CD4-positive, CD25-positive, alpha-beta regulatory T cell (primary cell): ENCODE results near the gene MCM7. TPM values are rescaled to one million over a fixed set of nuclear protein-coding genes. Genes with fewer than 3 reads are reported as not detected.

Experiments used
- ATAC-seq, 2 donors: fragments of 150-1000 bp; cut with Tn5 transposase; one replicate each; pipeline ENCODE4 v1.10.0; 2021; ENCODE audit warnings: low read depth in 2 of 2, moderate number of reproducible peaks in 2 of 2, moderate library complexity in 1 of 2
- DNase-seq, 3 donors: peaks; one replicate each; pipeline versions ENCODE4 v3.0.0 to v3.0.0-alpha.2; 2012 to 2022; ENCODE audit warnings: mixed read lengths in 1 of 3
- H3K27ac ChIP-seq: one replicate; pipeline ENCODE4 v1.7.0; 2013; ENCODE audit warnings: mild to moderate bottlenecking, low read length; ENCODE audit not compliant: insufficient read depth, poor library complexity, severe bottlenecking
- H3K27me3 ChIP-seq: one replicate; pipeline ENCODE4 v1.7.0; 2013; ENCODE audit warnings: low read length; ENCODE audit not compliant: control insufficient read depth, insufficient read depth
- H3K36me3 ChIP-seq: one replicate; pipeline ENCODE4 v1.7.0; 2013; ENCODE audit warnings: mild to moderate bottlenecking, low read length, moderate library complexity; ENCODE audit not compliant: control insufficient read depth, insufficient read depth
- H3K4me1 ChIP-seq: 2 replicates; pipeline ENCODE4 v1.7.0; 2013; ENCODE audit warnings: mild to moderate bottlenecking, low read length; ENCODE audit not compliant: insufficient read depth, control insufficient read depth, poor library complexity, severe bottlenecking
- H3K4me3 ChIP-seq: one replicate; pipeline ENCODE4 v1.7.0; 2013; ENCODE audit warnings: low read depth, mild to moderate bottlenecking, low read length, moderate library complexity
- H3K9me3 ChIP-seq, 2 experiments: 1 replicate in 1 of 2; 2 replicates in 1 of 2; pipeline ENCODE4 v1.7.0; 2013; ENCODE audit warnings: low read length in 2 of 2, mild to moderate bottlenecking in 1 of 2, moderate library complexity in 1 of 2; ENCODE audit not compliant: control insufficient read depth in 2 of 2
- H3K27ac Mint-ChIP-seq, 3 donors: one replicate each; pipeline ENCODE4 v1.8.0; 2020 to 2022; ENCODE audit warnings: mild to moderate bottlenecking in 3 of 3, mixed read lengths in 3 of 3, moderate library complexity in 2 of 3
- H3K27me3 Mint-ChIP-seq: one replicate; pipeline ENCODE4 v1.8.0; 2022; ENCODE audit warnings: mild to moderate bottlenecking, mixed read lengths
- H3K36me3 Mint-ChIP-seq: one replicate; pipeline ENCODE4 v1.8.0; 2020; ENCODE audit warnings: mixed read lengths
- H3K4me1 Mint-ChIP-seq, 4 donors: one replicate each; pipeline ENCODE4 v1.8.0; 2020 to 2022; ENCODE audit warnings: mixed read lengths in 4 of 4, mild to moderate bottlenecking in 1 of 4
- H3K4me3 Mint-ChIP-seq, 4 donors: one replicate each; pipeline ENCODE4 v1.8.0; 2020 to 2022; ENCODE audit warnings: mild to moderate bottlenecking in 4 of 4, mixed read lengths in 4 of 4, moderate library complexity in 3 of 4
- H3K9me3 Mint-ChIP-seq, 7 donors: one replicate each; pipeline ENCODE4 v1.8.0; 2020 to 2022; ENCODE audit warnings: mixed read lengths in 7 of 7, mild to moderate bottlenecking in 3 of 7, moderate library complexity in 2 of 7
- polyA plus RNA-seq, 4 donors: library from polyadenylated mRNA; unstranded; fragments of 300-500 nt; fragmentation: Illumina TruSeq; gene quantifications; one replicate each; pipeline ENCODE4 v1.2.3, GENCODE V29; 2021
- total RNA-seq: library from RNA; stranded (reverse); gene quantifications from one replicate; pipeline ENCODE4 v1.2.3, GENCODE V29; 2022

Gene MCM7
- total and polyA plus RNA-seq, 5 donors from 2014 or later: 31.2 to 82.0 (median 36.9) TPM

- H3K4me1 ChIP-seq: no peaks in the 10 kb centered on the region
- peaks cover 23% of the 10 kb centered on the region for H3K36me3 Mint-ChIP-seq
- peaks cover 38% of the 10 kb centered on the region for H3K36me3 ChIP-seq
- no peaks in the 10 kb centered on the region for H3K9me3 Mint-ChIP-seq
- no peaks in the 10 kb centered on the region for H3K27me3 ChIP-seq
- no peak overlapping the region for H3K27ac ChIP-seq
- H3K9me3 ChIP-seq: no peaks in the 10 kb centered on the region
- peaks cover 0 to 2% (median 0%) of the 10 kb centered on the region in 4 donors for H3K4me1 Mint-ChIP-seq
- H3K27ac Mint-ChIP-seq: no peak overlapping the region
- H3K4me3 ChIP-seq: no peak overlapping the region
- H3K27me3 Mint-ChIP-seq: no peaks in the 10 kb centered on the region
- ATAC-seq: no peak
- peak overlapping the region in 2 of 4 donors; percentile 44 to 71 for H3K4me3 Mint-ChIP-seq
- DNase-seq: no peak
Measured at GRCh38 chr7:100107890-100108289, 6.7 kb upstream of the MCM7 start.

- H3K27me3 ChIP-seq: no peaks in the 10 kb centered on the region
Measured at GRCh38 chr7:100107125-100107737, 6.0 kb upstream of the MCM7 start.

GRCh38 chr7:100106633-100107032 is 5.4 kb upstream of the MCM7 start:
- Histone ChIP-seq H3K27ac (no peak overlapping the region), H3K9me3 (no peaks in the 10 kb centered on the region), H3K4me3 (no peak overlapping the region), H3K36me3 (peaks cover 33% of the 10 kb centered on the region), H3K27me3 (no peaks in the 10 kb centered on the region), H3K4me1 (peaks cover 9% of the 10 kb centered on the region)
- Mint-ChIP-seq H3K4me3 (peak overlapping the region in 1 of 4 donors; percentile 48), H3K27ac (no peak overlapping the region), H3K9me3 (peaks cover 0 to 2% (median 0%) of the 10 kb centered on the region in 7 donors), H3K4me1 (peaks cover 0 to 8% (median under 1%) of the 10 kb centered on the region in 4 donors), H3K36me3 (peaks cover 19% of the 10 kb centered on the region), H3K27me3 (no peaks in the 10 kb centered on the region)
- no peak for ATAC-seq
- DNase-seq: no peak

More at GRCh38 chr7:100107125-100107737, 6.0 kb upstream of the MCM7 start:
- H3K4me1 ChIP-seq: peaks cover 3% of the 10 kb centered on the region
- ATAC-seq (no peak), DNase-seq (no peak)
- Mint-ChIP-seq H3K27me3 (no peaks in the 10 kb centered on the region), H3K36me3 (peaks cover 19% of the 10 kb centered on the region), H3K4me3 (peak overlapping the region in 2 of 4 donors; percentile 44 to 48), H3K27ac (no peak overlapping the region), H3K4me1 (peaks cover 0 to 8% (median 0%) of the 10 kb centered on the region in 4 donors), H3K9me3 (peaks cover 0 to 2% (median 0%) of the 10 kb centered on the region in 7 donors)
- no peak overlapping the region for H3K4me3 ChIP-seq
- peaks cover 37% of the 10 kb centered on the region for H3K36me3 ChIP-seq
- no peaks in the 10 kb centered on the region for H3K9me3 ChIP-seq
- H3K27ac ChIP-seq: no peak overlapping the region

- DNase-seq: no peak
- Mint-ChIP-seq H3K4me1 (peaks cover 0 to 12% (median 4%) of the 10 kb centered on the region in 4 donors), H3K36me3 (peaks cover 14% of the 10 kb centered on the region), H3K27ac (no peak overlapping the region), H3K9me3 (peaks cover 0 to 2% (median 0%) of the 10 kb centered on the region in 7 donors), H3K4me3 (peak overlapping the region in 1 of 4 donors; percentile 7), H3K27me3 (peaks cover 9% of the 10 kb centered on the region)
- H3K36me3 ChIP-seq: peaks cover 22% of the 10 kb centered on the region
- no peaks in the 10 kb centered on the region for H3K9me3 ChIP-seq
- no peaks in the 10 kb centered on the region for H3K27me3 ChIP-seq
- no peak for ATAC-seq
- H3K27ac ChIP-seq: no peak overlapping the region
- no peak overlapping the region for H3K4me3 ChIP-seq
- peaks cover 12% of the 10 kb centered on the region for H3K4me1 ChIP-seq
Measured at GRCh38 chr7:100105534-100105933, 4.3 kb upstream of the MCM7 start.

GRCh38 chr7:100102950-100103840 is 2.0 kb upstream of the MCM7 start:
- H3K36me3 ChIP-seq: peaks cover 21% of the 10 kb centered on the region
- H3K9me3 ChIP-seq: no peaks in the 10 kb centered on the region
- Mint-ChIP-seq H3K4me3 (peak overlapping the region; percentile 81 to 99 (median 88)), H3K27ac (peak overlapping the region in 2 of 3 donors; percentile 64 to 66), H3K4me1 (peaks cover 0 to 34% (median 22%) of the 10 kb centered on the region in 4 donors), H3K36me3 (peaks cover 13% of the 10 kb centered on the region), H3K9me3 (peaks cover 0 to 2% (median 0%) of the 10 kb centered on the region in 7 donors), H3K27me3 (peaks cover 15% of the 10 kb centered on the region)
- DNase-seq: no peak
- H3K27ac ChIP-seq: no peak overlapping the region
- ATAC-seq: no peak
- H3K4me3 ChIP-seq: no peak overlapping the region
- H3K27me3 ChIP-seq: no peaks in the 10 kb centered on the region
- H3K4me1 ChIP-seq: peaks cover 29% of the 10 kb centered on the region

- Histone ChIP-seq H3K4me1 (peaks cover 29% of the 10 kb centered on the region), H3K27ac (peak overlapping the region; percentile 95), H3K36me3 (peaks cover 37% of the 10 kb centered on the region), H3K9me3 (no peaks in the 10 kb centered on the region), H3K4me3 (peak overlapping the region; percentile 92), H3K27me3 (no peaks in the 10 kb centered on the region)
- H3K4me1 Mint-ChIP-seq: peaks cover 0 to 50% (median 26%) of the 10 kb centered on the region in 4 donors
- ATAC-seq (peak; percentile 70 to 75), DNase-seq (peak; percentile 81 to 95 (median 93))
- H3K4me3 Mint-ChIP-seq: peak overlapping the region; percentile 95 to 99 (median 96)
- H3K9me3 Mint-ChIP-seq: peaks cover 0 to 2% (median 0%) of the 10 kb centered on the region in 7 donors
- H3K27me3 Mint-ChIP-seq: peaks cover 15% of the 10 kb centered on the region
- peaks cover 34% of the 10 kb centered on the region for H3K36me3 Mint-ChIP-seq
- H3K27ac Mint-ChIP-seq: peak overlapping the region; percentile 93 to 97 (median 94)
Measured at GRCh38 chr7:100100420-100101015, 679 bp downstream of the MCM7 start.

- Mint-ChIP-seq H3K9me3 (peaks cover 0 to 2% (median 0%) of the 10 kb centered on the region in 7 donors), H3K27ac (peak overlapping the region; percentile 93 to 97 (median 94)), H3K4me1 (peaks cover 0 to 54% (median 26%) of the 10 kb centered on the region in 4 donors), H3K36me3 (peaks cover 39% of the 10 kb centered on the region), H3K27me3 (peaks cover 15% of the 10 kb centered on the region), H3K4me3 (peak overlapping the region; percentile 95 to 99 (median 96))
- H3K27ac ChIP-seq: peak overlapping the region; percentile 95
- H3K36me3 ChIP-seq: peaks cover 46% of the 10 kb centered on the region
- H3K4me3 ChIP-seq: peak overlapping the region; percentile 92
- no peaks in the 10 kb centered on the region for H3K27me3 ChIP-seq
- no peaks in the 10 kb centered on the region for H3K9me3 ChIP-seq
- DNase-seq (no peak), ATAC-seq (no peak)
- H3K4me1 ChIP-seq: peaks cover 29% of the 10 kb centered on the region
Measured at GRCh38 chr7:100099452-100099851, 1.7 kb downstream of the MCM7 start.
